Gastrocnemius medialis (tissue), 4 donors: Measurements from ENCODE around the gene PRKAG2. TPM values are rescaled to one million over a fixed set of nuclear protein-coding genes. Genes with fewer than 3 reads are reported as not detected.

ENCODE experiments used
- ATAC-seq, 2 donors: fragments of 150-250 bp; one replicate each; pipeline ENCODE4 v1.9.1; 2016
- DNase-seq, 2 donors: peaks; one replicate each; pipeline ENCODE4 v3.0.0-alpha.2; 2019
- H3K27ac ChIP-seq, 4 donors: fragments of 200-600 bp; sonication (generic); 1 replicate in 1 of 4; 2 replicates in 3 of 4; pipeline ENCODE4 v1.5.1; 2016 to 2018; ENCODE audit warnings: mild to moderate bottlenecking in 2 of 4, moderate library complexity in 1 of 4
- H3K27me3 ChIP-seq, 3 donors: fragments of 200-600 bp; sonication (generic) in 2 of 3; 1 replicate in 1 of 3; 2 replicates in 2 of 3; pipeline versions ENCODE4 v1.5.1 to v1.6.0; 2016 to 2019; ENCODE audit warnings: mild to moderate bottlenecking in 1 of 3, moderate library complexity in 1 of 3
- H3K36me3 ChIP-seq, 2 donors: fragments of 200-600 bp; sonication (generic) in 1 of 2; one replicate each; pipeline ENCODE4 v1.5.1; 2017 to 2018
- H3K4me1 ChIP-seq, 2 donors: fragments of 200-600 bp; sonication (generic) in 1 of 2; one replicate each; pipeline ENCODE4 v1.5.1; 2016 to 2017; ENCODE audit warnings: mild to moderate bottlenecking in 2 of 2
- H3K4me3 ChIP-seq, 4 donors: fragments of 200-600 bp; sonication (generic) in 3 of 4; 1 replicate in 1 of 4; 2 replicates in 3 of 4; pipeline ENCODE4 v1.5.1; 2016 to 2019; ENCODE audit warnings: mild to moderate bottlenecking in 2 of 4
- H3K9me3 ChIP-seq, 3 donors: fragments of 200-600 bp; sonication (generic) in 2 of 3; 1 replicate in 1 of 3; 2 replicates in 2 of 3; pipeline ENCODE4 v1.5.1; 2016 to 2019
- POLR2A ChIP-seq, 2 donors: fragments of 450-650 bp; IDR thresholded peaks; one replicate each; pipeline ENCODE4 v1.6.1; 2017; ENCODE audit warnings: antibody characterized with exemption in 2 of 2, mild to moderate bottlenecking in 2 of 2, moderate library complexity in 2 of 2
- in situ Hi-C, 4 donors: fragments of 200-750 bp; cut with MboI; loops; one replicate each; pipeline versions ENCODE4 v1.15.0 to v1.8.0; 2017; ENCODE audit warnings: low sequenced_read_pairs in 4 of 4
- intact Hi-C: fragments of 100-400 bp; cut with DNase I; formaldehyde crosslinking; loops from one replicate; pipeline ENCODE4 v1.15.1; 2023; ENCODE audit warnings: low total_unique reads
- total RNA-seq, 4 donors: library from RNA; depleted of rRNA; stranded (reverse); fragments of >200 nt; gene quantifications; one replicate each; pipeline versions ENCODE4 v1.1.0 to v1.2.3, GENCODE V29; 2016
- TF ChIP-seq, protein P1 (sequence below), 5 experiments: fragments of 450-650 bp in 3 of 5; fragments of 200-600 bp in 2 of 5; sonication (generic) in 2 of 5; IDR thresholded peaks in 4 of 5; conservative IDR thresholded peaks in 1 of 5; 1 replicate in 4 of 5; 2 replicates in 1 of 5; pipeline ENCODE4 v1.5.1; 2016 to 2019; ENCODE audit warnings: antibody characterized with exemption in 5 of 5, mild to moderate bottlenecking in 3 of 5, moderate library complexity in 3 of 5

Gene PRKAG2
- total RNA-seq, 4 donors from 2014 or later, result 5.3 to 32.6 (median 13.9) TPM

DNA sequence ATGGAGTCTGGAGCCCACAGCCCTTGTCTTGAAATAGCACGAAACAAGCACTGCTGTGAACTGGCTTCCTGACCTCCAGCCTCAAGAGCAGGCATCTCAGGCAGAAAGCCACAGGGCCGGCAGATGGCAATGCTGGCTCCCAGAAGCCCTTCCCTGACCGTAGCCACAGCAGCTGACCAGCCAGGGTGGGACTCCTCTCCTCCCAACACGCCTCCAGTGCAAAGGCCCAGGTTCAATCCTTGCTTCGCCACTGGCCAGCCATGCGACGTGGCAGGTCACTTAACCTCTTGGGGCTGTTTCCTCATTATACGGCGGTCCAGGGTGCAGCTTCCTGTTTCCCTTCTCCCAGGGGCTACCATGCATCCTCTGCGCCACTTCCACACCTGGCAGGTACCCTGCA, 12.8 kb downstream of the PRKAG2 start:
- no peak for ATAC-seq
- Histone ChIP-seq H3K27ac (no peak overlapping the region), H3K4me3 (no peak overlapping the region), H3K9me3 (no peaks in the 10 kb centered on the region), H3K27me3 (no peaks in the 10 kb centered on the region), H3K36me3 (no peaks in the 10 kb centered on the region), H3K4me1 (no peaks in the 10 kb centered on the region)
- in situ Hi-C loops, result no loop called here
- TF ChIP-seq, protein P1, sequence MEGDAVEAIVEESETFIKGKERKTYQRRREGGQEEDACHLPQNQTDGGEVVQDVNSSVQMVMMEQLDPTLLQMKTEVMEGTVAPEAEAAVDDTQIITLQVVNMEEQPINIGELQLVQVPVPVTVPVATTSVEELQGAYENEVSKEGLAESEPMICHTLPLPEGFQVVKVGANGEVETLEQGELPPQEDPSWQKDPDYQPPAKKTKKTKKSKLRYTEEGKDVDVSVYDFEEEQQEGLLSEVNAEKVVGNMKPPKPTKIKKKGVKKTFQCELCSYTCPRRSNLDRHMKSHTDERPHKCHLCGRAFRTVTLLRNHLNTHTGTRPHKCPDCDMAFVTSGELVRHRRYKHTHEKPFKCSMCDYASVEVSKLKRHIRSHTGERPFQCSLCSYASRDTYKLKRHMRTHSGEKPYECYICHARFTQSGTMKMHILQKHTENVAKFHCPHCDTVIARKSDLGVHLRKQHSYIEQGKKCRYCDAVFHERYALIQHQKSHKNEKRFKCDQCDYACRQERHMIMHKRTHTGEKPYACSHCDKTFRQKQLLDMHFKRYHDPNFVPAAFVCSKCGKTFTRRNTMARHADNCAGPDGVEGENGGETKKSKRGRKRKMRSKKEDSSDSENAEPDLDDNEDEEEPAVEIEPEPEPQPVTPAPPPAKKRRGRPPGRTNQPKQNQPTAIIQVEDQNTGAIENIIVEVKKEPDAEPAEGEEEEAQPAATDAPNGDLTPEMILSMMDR (IDR thresholded peaks at IDR 0.05 in 4 of 5, conservative IDR thresholded peaks at IDR 0.05 in 1 of 5), result no peak
- TF ChIP-seq POLR2A (IDR thresholded peaks at IDR 0.05), result no peak
- no peak for DNase-seq
- intact Hi-C loops, result no loop called here

DNA sequence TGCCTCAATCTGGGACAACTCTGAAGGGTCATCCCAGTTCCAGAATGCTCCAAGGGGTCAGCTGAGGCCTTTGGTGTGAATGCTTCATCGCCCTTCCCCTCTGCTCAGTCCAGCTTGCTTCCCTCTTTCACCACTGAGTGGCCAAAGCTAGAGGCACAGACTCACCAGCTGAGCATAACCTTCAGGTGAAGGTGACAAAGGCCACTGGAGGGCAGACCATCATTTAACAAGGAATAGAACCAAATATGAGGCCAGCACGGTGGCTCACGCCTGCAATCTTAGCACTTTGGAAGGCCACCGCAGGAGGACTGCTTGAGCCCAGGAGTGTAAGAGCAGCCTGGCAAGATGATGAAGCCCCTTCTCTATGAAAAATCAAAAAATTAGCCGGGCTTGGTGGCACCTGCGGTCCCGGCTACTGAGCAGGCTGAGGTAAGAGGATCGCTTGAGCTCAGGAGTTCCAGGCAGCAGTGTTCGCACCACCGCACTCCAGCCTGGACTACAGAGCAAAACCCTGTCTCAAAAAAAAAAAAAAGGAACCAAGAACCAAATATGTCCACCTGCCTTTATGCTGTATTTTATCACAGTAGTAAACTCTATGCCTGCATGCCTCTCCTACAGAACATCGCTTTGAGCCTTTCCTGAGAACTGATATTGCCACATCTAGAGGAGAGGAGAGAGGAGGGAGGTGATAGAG, 13.4 kb downstream of the PRKAG2 start:
- Histone ChIP-seq H3K27ac (no peak overlapping the region), H3K4me3 (no peak overlapping the region), H3K27me3 (no peaks in the 10 kb centered on the region), H3K9me3 (no peaks in the 10 kb centered on the region), H3K4me1 (no peaks in the 10 kb centered on the region), H3K36me3 (no peaks in the 10 kb centered on the region)
- ATAC-seq (no peak), DNase-seq (no peak)
- in situ Hi-C loops (no loop called here), intact Hi-C loops (no loop called here)
- TF ChIP-seq POLR2A (IDR thresholded peaks at IDR 0.05), result no peak
- TF ChIP-seq, protein P1 (IDR thresholded peaks at IDR 0.05 in 4 of 5, conservative IDR thresholded peaks at IDR 0.05 in 1 of 5), result no peak

DNA sequence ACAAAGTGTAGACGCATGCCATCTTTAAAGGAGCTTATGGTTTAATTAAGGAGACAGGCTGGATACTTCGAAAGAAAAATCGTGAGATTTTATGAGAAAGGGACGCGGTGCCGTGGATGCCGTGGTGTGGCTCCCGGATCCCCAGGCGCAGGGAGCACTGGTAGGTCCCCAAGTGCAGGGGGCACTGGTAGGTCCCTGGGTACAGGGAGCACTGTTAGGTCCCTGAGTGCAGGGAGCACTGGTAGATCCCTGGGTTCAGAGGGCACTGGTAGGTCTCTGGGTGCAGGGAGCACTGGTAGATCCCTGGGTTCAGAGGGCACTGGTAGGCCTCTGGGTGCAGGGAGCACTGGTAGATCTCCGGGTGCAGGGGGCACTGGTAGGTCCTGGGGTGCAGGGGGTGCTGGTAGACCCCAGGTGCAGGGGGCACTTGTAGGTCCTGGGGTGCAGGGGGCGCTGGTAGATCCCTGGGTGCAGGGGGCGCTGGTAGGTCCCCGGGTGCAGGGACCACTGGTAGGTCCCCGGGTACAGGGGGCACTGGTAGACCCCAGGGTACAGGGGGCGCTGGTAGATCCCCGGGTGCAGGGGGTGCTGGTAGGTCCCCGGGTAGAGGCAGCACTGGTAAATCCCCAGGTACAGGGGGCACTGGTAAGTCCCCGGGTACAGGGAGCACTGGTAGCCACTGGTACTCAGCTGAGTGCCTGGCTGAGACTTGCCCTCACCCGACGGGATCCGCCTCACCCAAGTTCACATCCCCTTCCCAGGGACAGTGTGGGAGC, 14.1 kb downstream of the PRKAG2 start:
- in situ Hi-C loops, result no loop called here
- intact Hi-C loops, result no loop called here

DNA sequence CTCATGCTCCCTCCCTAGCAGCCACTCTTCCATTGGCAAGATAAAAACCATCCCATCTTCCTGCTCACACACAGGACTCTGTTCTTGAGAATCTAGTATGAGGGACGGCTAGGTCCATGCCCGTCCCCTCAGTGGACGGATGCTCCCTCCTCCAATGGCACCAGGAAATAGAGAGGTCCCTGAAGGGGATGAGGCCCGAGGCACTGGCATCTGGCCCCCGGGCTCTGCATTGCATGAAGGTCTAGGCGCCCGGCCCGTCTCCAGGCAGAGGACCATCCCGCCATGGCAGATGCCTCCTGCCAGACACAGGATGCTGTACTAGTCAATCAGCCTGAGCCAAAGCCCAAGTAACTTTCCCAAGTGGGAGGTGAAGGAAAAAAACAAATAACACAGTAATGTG, 15.0 kb downstream of the PRKAG2 start:
- Histone ChIP-seq H3K36me3 (no peaks in the 10 kb centered on the region), H3K27ac (no peak overlapping the region), H3K9me3 (no peaks in the 10 kb centered on the region), H3K4me3 (no peak overlapping the region), H3K27me3 (no peaks in the 10 kb centered on the region), H3K4me1 (no peaks in the 10 kb centered on the region)
- DNase-seq (no peak), ATAC-seq (no peak)
- intact Hi-C loops, result no loop called here
- TF ChIP-seq, protein P1 (IDR thresholded peaks at IDR 0.05 in 4 of 5, conservative IDR thresholded peaks at IDR 0.05 in 1 of 5), result no peak
- no peak for TF ChIP-seq POLR2A (IDR thresholded peaks at IDR 0.05)
- in situ Hi-C loops, result no loop called here

More for the DNA sequence above, 14.1 kb downstream of the PRKAG2 start:
- no peaks in the 10 kb centered on the region for H3K27me3 ChIP-seq
- H3K36me3 ChIP-seq, result no peaks in the 10 kb centered on the region
- no peaks in the 10 kb centered on the region for H3K9me3 ChIP-seq
- TF ChIP-seq, protein P1 (IDR thresholded peaks at IDR 0.05 in 4 of 5, conservative IDR thresholded peaks at IDR 0.05 in 1 of 5), result no peak
- no peak for TF ChIP-seq POLR2A (IDR thresholded peaks at IDR 0.05)
- no peak overlapping the region for H3K27ac ChIP-seq
- H3K4me3 ChIP-seq, result no peak overlapping the region
- ATAC-seq (no peak), DNase-seq (no peak)
- H3K4me1 ChIP-seq, result no peaks in the 10 kb centered on the region
